PC-3 (cell line): ENCODE measurements around the gene SEMA5A. TPM values are rescaled to one million over a fixed set of nuclear protein-coding genes. Genes with fewer than 3 reads are reported as not detected.

ENCODE experiments used
- ATAC-seq: fragments of 200-7000 bp; cut with Tn5 transposase; 2 replicates; pipeline ENCODE4 v1.9.1; 2020; ENCODE audit warnings: mild to moderate bottlenecking, moderate library complexity
- BruUV-seq: library from RNA; stranded (reverse); fragments of 400-500 nt; replicated peaks from 2 replicates; lab custom pipeline; 2021; lab: Mats Ljungman, UMichigan
- CTCF ChIA-PET: fragments of 300-600 bp; sonication (Branson Sonifier 250); formaldehyde crosslinking; loops from one replicate; lab custom pipeline; 2022; ENCODE audit warnings: antibody characterized with exemption; lab: Charles Lee
- POLR2A ChIA-PET: fragments of 300-600 bp; sonication (Branson Sonifier 250); formaldehyde crosslinking; loops from one replicate; lab custom pipeline; 2022; ENCODE audit warnings: antibody characterized with exemption; ENCODE audit not compliant: unreplicated experiment; lab: Charles Lee
- DNase-seq: peaks from one replicate; pipeline ENCODE4 v3.0.0-alpha.2; 2015
- H2AFZ ChIP-seq: fragments of 300-600 bp; sonication (generic); 2 replicates; pipeline ENCODE4 v1.6.0; 2016; ENCODE audit warnings: antibody characterized with exemption, low read length
- H3F3A ChIP-seq: fragments of 300-600 bp; sonication (generic); one replicate; pipeline ENCODE4 v1.6.0; 2017; ENCODE audit warnings: antibody characterized with exemption, low read length, control low read depth, mild to moderate bottlenecking; ENCODE audit not compliant: unreplicated experiment
- H3K27ac ChIP-seq: fragments of 300-600 bp; sonication (generic); 2 replicates; pipeline ENCODE4 v1.5.1; 2016; ENCODE audit warnings: mild to moderate bottlenecking, low read length
- H3K27me3 ChIP-seq: fragments of 300-600 bp; sonication (generic); 2 replicates; pipeline ENCODE4 v1.6.1; 2016; ENCODE audit warnings: low read length, mixed read lengths
- H3K36me3 ChIP-seq: fragments of 300-600 bp; sonication (generic); 2 replicates; pipeline ENCODE4 v1.6.1; 2016; ENCODE audit warnings: low read depth, mixed run types, low read length, mixed read lengths
- H3K4me1 ChIP-seq: fragments of 300-600 bp; sonication (generic); 2 replicates; pipeline ENCODE4 v1.5.1; 2016; ENCODE audit warnings: low read length; ENCODE audit not compliant: insufficient read depth
- H3K4me2 ChIP-seq: fragments of 300-600 bp; sonication (generic); 2 replicates; pipeline ENCODE4 v1.6.0; 2016; ENCODE audit warnings: low read length
- H3K4me3 ChIP-seq: fragments of 300-600 bp; sonication (generic); 2 replicates; pipeline ENCODE4 v1.5.1; 2016; ENCODE audit warnings: mild to moderate bottlenecking, low read length, mixed read lengths
- H3K79me2 ChIP-seq: fragments of 300-600 bp; sonication (generic); 2 replicates; pipeline ENCODE4 v1.6.1; 2017; ENCODE audit warnings: low read length, mixed read lengths
- H3K9ac ChIP-seq: fragments of 300-600 bp; sonication (generic); 2 replicates; pipeline ENCODE4 v1.6.0; 2016; ENCODE audit warnings: mild to moderate bottlenecking, low read length
- H3K9me2 ChIP-seq: fragments of 300-600 bp; sonication (generic); replicated peaks from 2 replicates; pipeline ENCODE4 v1.6.1; 2016; ENCODE audit warnings: mixed run types, low read length, mixed read lengths
- H3K9me3 ChIP-seq: fragments of 300-600 bp; sonication (generic); 2 replicates; pipeline ENCODE4 v1.6.1; 2016; ENCODE audit warnings: low read length, mixed read lengths
- H4K20me1 ChIP-seq: fragments of 300-600 bp; sonication (generic); 2 replicates; pipeline ENCODE4 v1.6.1; 2016; ENCODE audit warnings: low read length, mixed read lengths
- EZH2 ChIP-seq: fragments of 300-600 bp; sonication (generic); IDR thresholded peaks from one replicate; pipeline ENCODE4 v1.6.1; 2017; ENCODE audit warnings: antibody characterized with exemption, mild to moderate bottlenecking, low read length; ENCODE audit not compliant: unreplicated experiment
- EZH2phosphoT487 ChIP-seq: fragments of 300-600 bp; sonication (generic); IDR thresholded peaks from 2 replicates; pipeline ENCODE4 v1.6.1; 2018; ENCODE audit warnings: mild to moderate bottlenecking, antibody characterized with exemption, low read length, borderline replicate concordance
- intact Hi-C: fragments of 100-400 bp; cut with micrococcal nuclease; formaldehyde crosslinking; loops from 2 replicates; pipeline ENCODE4 v1.9.0; 2023
- total RNA-seq: library from RNA; depleted of rRNA; stranded (reverse); fragments of >200 nt; gene quantifications from 2 replicates; pipeline ENCODE4 v1.2.3, GENCODE V29; 2014
- TF ChIP-seq, protein P1 (sequence below): fragments of 300-600 bp; sonication (generic); conservative IDR thresholded peaks from 2 replicates; pipeline ENCODE4 v1.5.1; 2017; ENCODE audit warnings: antibody characterized with exemption, low read depth, mild to moderate bottlenecking, low read length

Gene SEMA5A
- total RNA-seq, 1 experiment from 2014 or later = 4.4 TPM

DNA sequence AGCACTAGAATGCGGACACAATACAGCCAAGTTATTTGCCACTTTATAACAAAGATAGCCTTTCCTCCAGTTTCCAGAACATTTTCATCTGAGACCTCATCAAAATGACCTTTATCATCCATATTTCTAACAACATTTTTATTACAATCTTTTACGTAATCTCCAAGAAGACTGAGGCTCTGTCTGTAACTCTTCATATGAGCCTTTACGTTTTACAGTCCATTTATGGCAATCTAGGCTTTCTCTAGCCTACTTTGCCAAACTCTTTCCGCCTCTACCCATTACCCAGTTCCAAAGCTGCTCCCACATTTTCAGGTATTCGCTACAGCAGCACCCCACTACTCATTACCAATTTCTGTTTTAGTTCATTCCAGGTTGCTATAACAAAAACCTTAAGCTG, 8.2 kb upstream of the SEMA5A start:
- no peak overlapping the region for H3K4me2 ChIP-seq
- peaks cover 3% of the 10 kb centered on the region for H3F3A ChIP-seq
- H3K9me2 ChIP-seq = no peaks in the 10 kb centered on the region
- H3K4me3 ChIP-seq = no peak overlapping the region
- POLR2A ChIA-PET = no interaction called here
- CTCF ChIA-PET = no interaction called here
- intact Hi-C loops = no loop called here
- BruUV-seq = no TSS peak
- H2AFZ ChIP-seq = no peak overlapping the region
- DNase-seq (no peak), ATAC-seq (no peak)
- H3K36me3 ChIP-seq = no peaks in the 10 kb centered on the region
- no peaks in the 10 kb centered on the region for H4K20me1 ChIP-seq
- H3K27ac ChIP-seq = no peak overlapping the region
- H3K79me2 ChIP-seq = no peaks in the 10 kb centered on the region
- TF ChIP-seq EZH2 (no peak), EZH2phosphoT487 (no peak)
- TF ChIP-seq, protein P1, sequence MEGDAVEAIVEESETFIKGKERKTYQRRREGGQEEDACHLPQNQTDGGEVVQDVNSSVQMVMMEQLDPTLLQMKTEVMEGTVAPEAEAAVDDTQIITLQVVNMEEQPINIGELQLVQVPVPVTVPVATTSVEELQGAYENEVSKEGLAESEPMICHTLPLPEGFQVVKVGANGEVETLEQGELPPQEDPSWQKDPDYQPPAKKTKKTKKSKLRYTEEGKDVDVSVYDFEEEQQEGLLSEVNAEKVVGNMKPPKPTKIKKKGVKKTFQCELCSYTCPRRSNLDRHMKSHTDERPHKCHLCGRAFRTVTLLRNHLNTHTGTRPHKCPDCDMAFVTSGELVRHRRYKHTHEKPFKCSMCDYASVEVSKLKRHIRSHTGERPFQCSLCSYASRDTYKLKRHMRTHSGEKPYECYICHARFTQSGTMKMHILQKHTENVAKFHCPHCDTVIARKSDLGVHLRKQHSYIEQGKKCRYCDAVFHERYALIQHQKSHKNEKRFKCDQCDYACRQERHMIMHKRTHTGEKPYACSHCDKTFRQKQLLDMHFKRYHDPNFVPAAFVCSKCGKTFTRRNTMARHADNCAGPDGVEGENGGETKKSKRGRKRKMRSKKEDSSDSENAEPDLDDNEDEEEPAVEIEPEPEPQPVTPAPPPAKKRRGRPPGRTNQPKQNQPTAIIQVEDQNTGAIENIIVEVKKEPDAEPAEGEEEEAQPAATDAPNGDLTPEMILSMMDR = no peak
- H3K9ac ChIP-seq = no peak overlapping the region
- H3K9me3 ChIP-seq = no peaks in the 10 kb centered on the region
- H3K27me3 ChIP-seq = no peaks in the 10 kb centered on the region
- peaks cover 27% of the 10 kb centered on the region for H3K4me1 ChIP-seq

DNA sequence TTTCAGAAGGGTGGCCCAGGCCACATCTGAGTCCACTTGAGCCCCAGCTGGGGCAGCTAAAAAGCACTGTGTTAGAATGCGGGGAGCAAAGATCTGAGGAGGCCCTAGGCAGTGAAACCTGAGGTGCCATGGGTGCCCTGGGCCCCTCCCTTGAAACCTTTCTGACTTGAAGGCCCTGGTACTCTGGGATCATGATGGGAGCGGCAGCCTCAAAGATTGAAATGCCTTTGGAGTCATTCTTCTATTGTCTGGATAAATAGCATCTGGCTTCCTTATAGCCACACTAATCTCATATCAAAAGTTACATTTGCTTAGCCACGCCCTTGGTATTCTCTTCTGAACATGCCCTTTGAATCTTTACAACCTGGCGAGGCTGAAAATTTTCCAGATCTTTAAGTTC, 7.7 kb upstream of the SEMA5A start:
- Histone ChIP-seq H3K4me2 (no peak overlapping the region), H3K9me2 (no peaks in the 10 kb centered on the region), H4K20me1 (no peaks in the 10 kb centered on the region), H3F3A (peaks cover 3% of the 10 kb centered on the region), H3K4me1 (peaks cover 22% of the 10 kb centered on the region), H3K4me3 (no peak overlapping the region), H3K27ac (no peak overlapping the region), H3K36me3 (no peaks in the 10 kb centered on the region), H3K79me2 (no peaks in the 10 kb centered on the region), H3K9ac (no peak overlapping the region), H2AFZ (no peak overlapping the region), H3K27me3 (no peaks in the 10 kb centered on the region), H3K9me3 (no peaks in the 10 kb centered on the region)
- no peak for TF ChIP-seq EZH2
- no peak for TF ChIP-seq EZH2phosphoT487
- TF ChIP-seq, protein P1 = no peak
- CTCF ChIA-PET = no interaction called here
- intact Hi-C loops = no loop called here
- POLR2A ChIA-PET = no interaction called here
- no peak for DNase-seq
- no TSS peak for BruUV-seq
- peak; percentile 15; the same call in 1 of the 2 replicates for ATAC-seq

DNA sequence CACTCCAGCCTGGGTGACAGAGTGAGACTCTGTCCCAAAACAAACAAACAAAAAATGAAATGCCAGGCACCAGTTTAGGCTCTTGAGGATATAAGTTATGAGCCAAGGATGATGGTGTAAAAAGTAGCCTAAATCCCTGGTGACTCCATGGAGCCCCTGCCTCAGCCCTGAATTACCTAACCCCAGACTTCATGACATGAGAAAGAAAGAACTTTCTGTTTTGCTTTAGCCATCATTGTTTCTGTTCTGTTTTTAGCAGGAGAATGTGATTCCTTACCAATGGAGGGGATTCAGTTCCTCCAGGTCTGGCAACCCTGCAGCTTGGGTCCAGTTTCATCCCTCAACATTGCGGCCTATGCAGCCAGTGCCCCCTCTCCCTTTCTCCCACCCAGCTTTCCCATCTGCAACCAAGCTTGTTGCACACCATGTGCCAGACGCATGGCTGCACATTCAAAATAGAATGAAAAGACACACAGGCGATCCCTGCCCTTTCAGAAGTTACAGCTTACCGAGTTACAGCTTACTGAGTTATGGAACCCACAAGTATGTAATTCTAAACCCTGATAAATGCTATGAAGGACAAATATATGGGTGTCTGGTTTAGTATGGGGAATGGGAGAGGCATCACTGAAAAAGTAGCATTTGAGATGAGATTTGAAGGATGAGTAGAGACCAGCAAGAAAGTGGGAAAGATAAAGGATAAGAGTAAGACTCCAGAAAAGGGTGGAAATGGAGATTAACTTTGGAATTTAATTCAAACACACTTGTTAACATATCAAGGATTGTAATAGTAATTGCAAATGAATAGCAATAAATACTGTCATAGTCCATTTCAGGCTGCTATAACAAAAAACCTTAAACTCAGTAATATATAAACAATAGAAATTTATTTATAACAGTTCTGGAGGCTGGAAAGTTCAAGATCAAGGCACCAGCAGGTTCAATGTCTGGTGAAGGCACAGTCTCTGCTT, 6.0 kb upstream of the SEMA5A start:
- ChIA-PET POLR2A (no interaction called here), CTCF (no interaction called here)
- no peaks in the 10 kb centered on the region for H4K20me1 ChIP-seq
- H3K27me3 ChIP-seq = no peaks in the 10 kb centered on the region
- no TSS peak for BruUV-seq
- H3K9me2 ChIP-seq = no peaks in the 10 kb centered on the region
- no peaks in the 10 kb centered on the region for H3F3A ChIP-seq
- DNase-seq (no peak), ATAC-seq (no peak)
- TF ChIP-seq EZH2 (no peak), EZH2phosphoT487 (no peak)
- TF ChIP-seq, protein P1 = no peak
- peaks cover 5% of the 10 kb centered on the region for H3K4me1 ChIP-seq
- intact Hi-C loops = no loop called here
- no peak overlapping the region for H3K9ac ChIP-seq
- H3K4me3 ChIP-seq = no peak overlapping the region
- H3K9me3 ChIP-seq = no peaks in the 10 kb centered on the region
- H3K4me2 ChIP-seq = no peak overlapping the region
- H3K36me3 ChIP-seq = no peaks in the 10 kb centered on the region
- H3K27ac ChIP-seq = no peak overlapping the region
- no peak overlapping the region for H2AFZ ChIP-seq
- no peaks in the 10 kb centered on the region for H3K79me2 ChIP-seq
